NCI-H82 (cell line): ENCODE measurements around the gene MGAT1.

Source experiments
- DNase-seq: peaks from one replicate; lab custom pipeline; 2025; lab: John Stamatoyannopoulos, UW

MGAT1 gene

DNA sequence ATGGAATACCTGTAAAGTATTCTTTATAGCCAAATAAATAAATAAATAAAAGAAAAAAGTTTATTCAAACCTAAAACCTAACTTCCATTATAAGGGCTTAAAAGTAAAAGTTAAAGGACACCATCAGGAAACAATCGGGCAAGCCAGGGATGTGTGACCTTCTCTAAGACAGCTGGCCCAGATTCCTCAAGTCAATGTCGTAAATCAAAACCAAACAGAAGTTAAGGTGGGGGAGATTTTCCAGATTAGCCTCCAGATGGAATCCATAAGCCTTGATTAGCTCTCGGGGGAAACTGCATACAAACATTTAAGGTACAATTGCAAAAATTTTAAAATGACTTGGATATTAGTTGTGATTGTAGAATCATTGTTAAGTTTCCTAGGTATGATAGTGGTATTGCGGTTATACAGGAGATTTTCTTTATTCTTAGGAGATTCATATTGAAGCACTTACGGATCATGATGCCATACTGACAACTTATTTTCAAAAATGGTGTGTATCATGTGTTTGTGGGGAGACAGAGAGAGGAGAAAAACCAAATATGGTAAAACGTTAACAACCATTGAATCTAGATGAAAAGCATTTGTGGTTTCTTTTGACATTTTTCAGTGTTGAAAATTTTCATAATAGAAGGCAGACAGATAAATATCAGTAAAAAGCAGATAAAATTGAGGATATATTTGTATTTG, 21.5 kb upstream of the MGAT1 start:
- peak; percentile 87 for DNase-seq

- peak; percentile 24 for DNase-seq
Measured at GRCh38 chr5:180823346-180823745, 20.7 kb upstream of the MGAT1 start.

DNA sequence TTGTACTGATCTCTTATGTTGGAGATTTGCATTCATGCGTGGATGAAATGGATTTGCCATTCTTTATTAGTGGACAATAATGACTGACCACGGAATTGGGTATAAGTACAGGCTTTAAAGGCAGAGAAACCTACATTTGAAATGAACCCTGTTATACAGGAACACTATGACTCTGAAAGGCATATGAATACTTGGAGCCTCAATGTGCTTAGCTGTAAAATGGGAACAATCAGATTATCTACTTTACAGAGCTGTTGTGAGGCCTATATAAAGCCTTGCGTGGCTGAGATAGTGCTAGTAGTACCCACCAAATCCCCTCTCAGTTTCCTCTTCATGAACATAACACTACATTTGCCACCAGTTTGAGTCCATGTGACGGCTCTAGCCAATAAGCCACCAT, 18.9 kb upstream of the MGAT1 start:
- no peak for DNase-seq

DNA sequence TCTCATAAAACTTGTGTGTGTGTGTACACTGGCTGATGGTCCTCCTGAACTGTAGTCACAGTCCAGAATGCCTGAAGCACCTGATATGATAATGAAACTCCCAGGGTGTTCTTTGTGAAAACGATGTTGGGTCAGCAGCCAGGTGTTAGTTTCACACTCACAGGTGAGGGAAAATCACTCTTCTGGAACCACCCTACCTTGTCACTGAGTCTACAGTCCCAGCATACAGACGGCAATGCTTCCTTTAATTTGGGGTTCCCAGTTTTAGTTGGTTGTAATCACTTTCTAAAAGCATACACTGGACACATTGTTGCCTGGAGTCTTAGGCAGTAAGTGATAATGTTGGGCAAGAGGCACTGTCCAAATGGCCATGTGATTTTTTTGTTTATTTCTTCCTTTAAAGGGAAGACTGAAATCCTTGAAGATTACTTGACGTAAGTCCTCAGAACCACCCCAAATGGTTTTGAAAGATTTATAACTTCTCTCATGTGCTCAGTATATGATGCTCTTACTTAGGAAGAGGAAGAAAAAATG, 18.2 kb upstream of the MGAT1 start:
- no peak for DNase-seq

DNA sequence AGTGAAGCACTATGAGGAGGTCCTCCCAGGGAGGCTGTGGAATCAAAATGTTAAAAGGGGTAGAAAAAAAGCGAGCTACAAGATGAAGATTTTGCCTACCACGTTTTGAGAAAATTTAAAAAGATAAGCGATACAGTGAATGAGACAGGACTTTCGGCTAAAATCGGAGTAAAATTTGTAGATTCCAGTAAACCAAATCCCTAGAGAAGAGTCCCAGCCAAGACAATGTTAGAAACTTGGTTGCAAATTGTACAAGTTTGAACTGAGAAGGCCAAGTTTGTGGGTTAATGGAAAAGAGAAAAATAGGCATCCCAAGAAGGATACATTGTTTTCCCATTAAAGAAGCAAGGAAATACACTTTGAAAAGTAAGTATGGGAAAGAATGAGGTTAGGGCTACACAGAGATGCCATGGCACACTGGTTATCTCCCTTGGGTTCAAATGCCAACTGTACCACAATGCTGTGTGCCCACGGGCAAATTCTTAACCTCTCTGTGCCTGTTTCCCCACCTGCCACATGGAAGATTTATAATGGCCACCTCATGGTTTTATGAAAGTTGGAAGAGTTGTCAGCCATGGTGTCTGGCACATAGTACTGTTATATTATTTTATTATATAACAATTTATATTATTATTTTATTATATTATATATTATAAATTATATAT, 16.2 kb upstream of the MGAT1 start:
- no peak for DNase-seq

DNA sequence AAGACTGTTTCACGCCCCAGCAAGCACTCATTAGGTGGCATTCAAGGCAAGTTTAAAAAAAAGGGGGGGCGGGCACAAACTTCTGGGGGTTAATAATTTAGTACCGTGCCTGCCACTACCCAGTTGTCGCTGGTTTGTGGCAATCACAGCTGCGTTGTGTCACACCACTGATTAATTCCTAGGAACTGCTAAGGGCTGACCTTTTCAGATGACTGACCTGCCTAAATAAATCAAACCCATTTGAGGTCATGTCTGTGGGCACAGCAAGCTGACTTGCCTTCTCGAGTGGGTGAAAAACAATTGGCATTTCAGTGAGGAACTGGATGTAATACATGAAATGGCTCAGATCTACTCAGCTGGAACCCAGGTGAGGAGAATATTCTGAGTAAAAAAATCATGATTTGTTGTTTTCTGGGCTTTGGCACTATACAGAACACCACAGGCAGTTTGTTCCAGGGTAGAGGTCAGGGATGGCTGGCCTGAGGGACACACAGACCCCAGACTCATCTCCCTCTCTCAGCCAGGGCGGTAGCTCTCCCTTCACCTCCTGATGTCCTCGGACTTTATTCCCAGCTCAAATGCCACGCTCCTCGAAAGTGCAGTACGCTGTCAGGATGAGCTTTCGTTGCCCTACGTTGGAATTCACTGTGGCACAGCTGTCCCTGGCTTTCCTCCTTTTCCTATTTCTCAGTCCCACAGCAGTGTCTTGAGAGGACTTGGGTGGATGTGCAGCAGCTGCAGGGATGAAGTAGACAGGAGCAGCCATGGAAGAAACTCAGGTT, 15.5 kb upstream of the MGAT1 start:
- DNase-seq = no peak

DNA sequence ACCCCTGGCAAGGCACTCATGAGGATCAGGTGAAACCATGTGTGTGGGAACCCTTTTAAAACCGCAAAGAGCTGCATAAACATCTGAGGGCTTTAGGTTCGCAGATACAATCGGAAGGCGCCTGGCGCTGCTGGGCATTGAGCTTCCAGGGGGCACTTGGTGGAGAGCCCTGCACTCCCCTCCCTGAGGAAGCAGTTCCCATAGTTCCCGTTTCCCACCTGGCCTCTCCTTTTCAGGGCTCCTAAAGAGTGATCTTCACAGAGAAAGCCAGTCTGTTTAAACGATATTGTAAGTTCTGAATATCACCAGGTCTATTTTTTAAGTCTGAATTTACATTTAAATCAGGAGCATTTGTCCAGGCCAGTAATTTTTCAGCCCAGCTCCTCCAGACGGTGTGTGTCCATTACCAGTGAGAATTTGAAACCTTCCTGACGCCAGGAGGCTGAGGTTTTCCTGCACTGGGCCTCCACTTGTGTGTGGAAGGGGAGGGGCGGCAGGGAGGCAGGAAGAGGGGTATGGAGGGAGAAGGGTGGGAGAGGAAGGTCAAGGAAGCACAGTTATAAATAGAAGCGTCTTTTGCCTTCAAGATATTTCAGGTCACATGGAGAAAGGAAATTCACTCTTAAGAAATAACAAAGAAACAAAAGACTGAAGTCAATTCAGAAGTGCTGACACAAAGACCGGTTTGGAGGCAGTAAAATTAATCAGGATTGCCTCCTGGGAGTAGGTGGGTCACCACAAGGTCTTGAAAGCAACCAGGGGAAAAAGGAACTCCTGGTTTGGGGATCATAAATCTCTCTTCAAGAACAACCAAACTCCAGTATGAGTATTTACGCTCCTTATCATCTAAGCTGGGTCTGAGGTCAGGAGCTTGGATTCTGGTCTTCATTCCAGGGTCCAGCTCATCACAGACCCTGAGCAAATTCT, 14.3 kb upstream of the MGAT1 start:
- DNase-seq = no peak

GRCh38 chr5:180815293-180815917, 12.8 kb upstream of the MGAT1 start:
- no peak for DNase-seq

- DNase-seq = no peak
Measured at GRCh38 chr5:180813420-180813819, 10.8 kb upstream of the MGAT1 start.

GRCh38 chr5:180811623-180812124, 9.1 kb upstream of the MGAT1 start:
- no peak for DNase-seq

DNA sequence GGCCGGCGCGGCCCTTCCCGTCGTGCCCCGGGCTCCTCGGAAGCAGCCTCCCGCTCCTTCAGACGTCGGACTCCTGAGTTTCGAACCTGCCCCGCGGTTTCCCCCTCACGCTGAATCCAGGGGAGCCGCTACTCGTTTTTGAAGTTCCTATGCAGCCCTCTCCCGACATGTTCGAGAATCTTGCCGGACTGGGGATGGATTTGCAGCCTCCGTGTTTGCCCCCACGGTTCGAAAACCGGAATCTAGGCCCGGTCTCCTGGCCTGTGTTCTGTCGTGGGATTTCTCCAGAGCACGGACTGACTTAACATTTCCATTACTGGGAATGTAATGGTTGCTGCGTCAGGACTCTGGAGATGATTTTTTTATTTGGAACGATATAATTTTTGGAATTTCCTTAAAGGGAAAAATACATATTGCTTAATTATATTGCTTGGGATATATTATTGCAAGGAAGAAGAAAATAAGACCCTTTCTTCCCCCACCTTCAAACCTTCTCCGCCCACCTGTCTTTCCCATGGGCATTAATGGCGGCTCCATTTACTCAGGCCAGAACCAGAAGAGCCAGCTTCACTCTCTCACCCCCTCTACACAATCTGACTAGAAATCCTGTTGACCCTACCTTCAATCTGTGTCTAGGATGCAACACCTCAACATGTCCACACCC, 8.5 kb upstream of the MGAT1 start:
- DNase-seq = peak; percentile 39

DNA sequence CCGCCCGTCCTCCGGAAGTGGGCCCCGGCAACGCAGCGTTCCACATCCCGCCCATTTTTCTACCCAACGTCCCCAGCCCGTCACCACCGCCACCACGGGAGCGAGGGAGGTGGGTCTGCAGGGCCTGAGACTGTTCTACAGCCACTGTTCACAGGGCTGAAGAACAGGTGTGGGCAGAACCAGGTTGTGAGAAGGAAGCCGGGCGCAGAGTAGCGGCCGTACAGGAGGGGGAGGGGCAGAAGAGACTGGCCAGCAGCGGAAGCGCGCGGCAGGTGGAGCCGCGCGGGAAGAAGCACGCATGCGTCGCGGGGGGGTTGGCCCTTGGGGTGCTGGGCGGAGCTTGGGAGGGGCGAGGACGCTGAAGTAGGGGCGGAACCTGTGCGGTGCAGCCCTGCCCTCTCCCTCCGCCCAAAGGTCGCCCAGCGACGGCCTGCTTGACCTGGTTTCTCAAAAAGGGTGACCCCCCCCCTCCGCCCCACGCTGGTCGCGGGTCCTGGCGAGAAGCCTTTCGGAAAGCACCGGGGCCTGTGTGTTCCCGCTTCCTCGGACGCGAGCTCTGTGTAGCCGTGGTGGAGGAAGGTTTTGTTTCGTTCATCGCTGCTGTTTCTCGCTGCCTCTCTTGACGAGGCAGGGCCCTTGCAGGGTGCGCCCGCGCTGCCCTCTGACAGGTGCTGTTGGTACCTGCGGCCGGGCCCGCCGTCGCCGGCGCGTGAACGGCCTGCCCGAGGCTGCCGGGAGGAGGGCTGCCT, 7.8 kb upstream of the MGAT1 start:
- DNase-seq = peak; percentile 92

GRCh38 chr5:180809403-180810209, 7.0 kb upstream of the MGAT1 start:
- peak; percentile 93 for DNase-seq

GRCh38 chr5:180808461-180809000, 5.9 kb upstream of the MGAT1 start:
- DNase-seq = peak; percentile 85

DNA sequence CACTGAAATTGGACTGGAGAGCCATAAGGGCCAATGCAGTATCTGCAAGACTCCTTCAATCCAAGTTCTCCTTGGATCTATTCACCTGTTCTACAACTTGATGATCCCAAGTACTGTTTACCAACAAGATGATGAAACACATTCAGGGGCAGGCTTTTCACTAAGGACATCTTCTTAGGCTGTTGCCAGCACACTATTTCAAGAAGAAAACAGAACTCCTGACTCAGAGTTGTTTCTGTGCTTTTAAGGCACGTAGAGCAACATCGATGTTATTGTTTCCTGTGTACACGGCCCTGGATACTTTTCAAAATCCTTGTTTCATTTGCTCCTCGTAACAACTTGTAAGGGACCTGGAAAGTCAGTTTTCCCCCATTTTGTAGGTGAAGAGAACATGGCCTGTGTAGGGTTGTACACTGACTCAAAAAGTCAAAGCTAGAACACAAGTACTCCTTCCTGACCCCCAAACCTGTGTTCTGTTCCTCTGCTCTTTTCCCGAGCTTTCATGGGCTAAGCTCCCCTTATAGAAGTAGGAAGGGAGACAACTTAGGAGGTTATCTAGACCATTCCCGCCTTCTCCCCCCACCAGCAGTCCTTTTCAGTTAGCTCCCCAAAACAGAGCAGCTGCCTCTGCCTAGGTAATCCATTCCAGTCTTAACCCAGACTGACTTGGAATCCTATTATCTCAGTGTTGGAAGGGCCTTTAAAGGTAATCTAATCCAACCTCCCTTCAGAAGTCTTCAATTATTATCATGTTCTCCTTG, 5.2 kb upstream of the MGAT1 start:
- DNase-seq = peak; percentile 91

- DNase-seq = no peak
Measured at GRCh38 chr5:180807046-180807445, 4.4 kb upstream of the MGAT1 start.

- peak; percentile 24 for DNase-seq
Measured at GRCh38 chr5:180806351-180807011, 3.9 kb upstream of the MGAT1 start.
